B cell (primary cell): Measurements from ENCODE around the gene MICAL3. TPM values are rescaled to one million over a fixed set of nuclear protein-coding genes. Genes with fewer than 3 reads are reported as not detected.
"Not testable (repeated sequence)": the region's sequence is repeated elsewhere in the genome, so short reads cannot be mapped to it uniquely, and the experiment has no call there.

Experiments
- ATAC-seq: fragments of 200-7000 bp; cut with Tn5 transposase; one replicate; pipeline ENCODE4 v1.10.0; 2021; ENCODE audit warnings: low read depth, mild to moderate bottlenecking, moderate number of reproducible peaks, moderate library complexity
- CTCF ChIA-PET: fragments of 350-600 bp; sonication (Branson Sonifier 250); formaldehyde crosslinking; loops from one replicate; lab custom pipeline; 2021; ENCODE audit warnings: antibody characterized with exemption, inconsistent platforms; lab: Charles Lee
- POLR2A ChIA-PET: fragments of 350-600 bp; sonication (Branson Sonifier 250); formaldehyde crosslinking; loops from one replicate; lab custom pipeline; 2021; ENCODE audit warnings: antibody characterized with exemption; lab: Charles Lee
- DNase-seq: peaks from one replicate; pipeline ENCODE4 v3.0.0; 2013
- H2AFZ ChIP-seq: 2 replicates; pipeline ENCODE4 v1.6.1; 2012; ENCODE audit warnings: mild to moderate bottlenecking, low read depth, low read length; ENCODE audit not compliant: insufficient read depth, poor library complexity, severe bottlenecking
- H3K27ac ChIP-seq, 2 donors: 1 replicate in 1 of 2; 2 replicates in 1 of 2; pipeline ENCODE4 v1.5.1; 2012 to 2013; ENCODE audit warnings: low read length in 2 of 2, mild to moderate bottlenecking in 2 of 2, moderate library complexity in 1 of 2
- H3K27me3 ChIP-seq, 4 experiments: fragments of 200-600 bp in 1 of 4; sonication (generic) in 1 of 4; replicated peaks in 1 of 4; 1 replicate in 2 of 4; 2 replicates in 2 of 4; pipeline versions ENCODE4 v1.6.1 to v1.7.0; 2013 to 2016; ENCODE audit warnings: low read length in 3 of 4, mild to moderate bottlenecking in 2 of 4, mixed read lengths in 1 of 4, moderate library complexity in 1 of 4; ENCODE audit not compliant: insufficient read depth in 4 of 4, control insufficient read depth in 3 of 4; ENCODE audit errors: control extremely low read depth in 1 of 4
- H3K36me3 ChIP-seq, 2 experiments: replicated peaks in 1 of 2; 1 replicate in 1 of 2; 2 replicates in 1 of 2; pipeline versions ENCODE4 v1.6.1 to v1.7.1; 2013; ENCODE audit warnings: low read length in 1 of 2; ENCODE audit not compliant: insufficient read depth in 2 of 2, control insufficient read depth in 1 of 2; ENCODE audit errors: control extremely low read depth in 1 of 2, extremely low read depth in 1 of 2
- H3K4me1 ChIP-seq, 2 donors: fragments of 200-600 bp in 1 of 2; sonication (generic) in 1 of 2; 1 replicate in 1 of 2; 2 replicates in 1 of 2; pipeline versions ENCODE4 v1.5.1 to v1.6.1; 2013 to 2017; ENCODE audit warnings: low read length in 2 of 2; ENCODE audit not compliant: control insufficient read depth in 2 of 2, insufficient read depth in 2 of 2
- H3K4me2 ChIP-seq: replicated peaks from 2 replicates; pipeline ENCODE3; 2012; ENCODE audit warnings: mild to moderate bottlenecking, low read depth, low read length; ENCODE audit not compliant: poor library complexity, severe bottlenecking
- H3K4me3 ChIP-seq, 5 experiments: fragments of 200-600 bp in 1 of 5; sonication (generic) in 1 of 5; 1 replicate in 3 of 5; 2 replicates in 2 of 5; pipeline versions ENCODE4 v1.5.1 to v1.7.0; 2011 to 2016; ENCODE audit warnings: low read length in 4 of 5, mild to moderate bottlenecking in 4 of 5, low read depth in 2 of 5, control low read depth in 1 of 5, moderate library complexity in 1 of 5; ENCODE audit not compliant: insufficient read depth in 1 of 5; ENCODE audit errors: control extremely low read depth in 1 of 5, extremely low read depth in 1 of 5
- H3K79me2 ChIP-seq: fragments of 200-600 bp; sonication (generic); one replicate; pipeline ENCODE4 v1.6.0; 2016; ENCODE audit warnings: low read length; ENCODE audit not compliant: control insufficient read depth, insufficient read depth
- H3K9ac ChIP-seq: fragments of 200-600 bp; sonication (generic); 2 replicates; pipeline ENCODE4 v1.6.1; 2017; ENCODE audit warnings: mild to moderate bottlenecking, low read length, moderate library complexity
- H3K9me3 ChIP-seq, 3 donors: one replicate each; pipeline versions ENCODE4 v1.6.1 to v1.7.1; 2013; ENCODE audit warnings: low read length in 2 of 3; ENCODE audit not compliant: control insufficient read depth in 2 of 3, insufficient read depth in 1 of 3; ENCODE audit errors: control extremely low read depth in 1 of 3
- H4K20me1 ChIP-seq: 2 replicates; pipeline ENCODE4 v1.6.0; 2012; ENCODE audit warnings: mild to moderate bottlenecking, low read length; ENCODE audit not compliant: insufficient read depth, control insufficient read depth, poor library complexity, severe bottlenecking
- H3K27ac Mint-ChIP-seq: one replicate; pipeline ENCODE4 v1.8.0; 2021; ENCODE audit warnings: mixed read lengths
- H3K27me3 Mint-ChIP-seq: one replicate; pipeline ENCODE4 v1.8.0; 2021; ENCODE audit warnings: mixed read lengths
- H3K4me1 Mint-ChIP-seq: one replicate; pipeline ENCODE4 v1.8.0; 2021; ENCODE audit warnings: mixed read lengths
- H3K4me3 Mint-ChIP-seq: one replicate; pipeline ENCODE4 v1.8.0; 2021; ENCODE audit warnings: mixed read lengths
- H3K9me3 Mint-ChIP-seq: one replicate; pipeline ENCODE4 v1.8.0; 2022; ENCODE audit warnings: mixed read lengths; ENCODE audit not compliant: insufficient read depth
- CTCF ChIP-seq: fragments of 200-600 bp; IDR thresholded peaks from one replicate; pipeline ENCODE4 v1.8.0; 2022; ENCODE audit warnings: antibody characterized with exemption, mild to moderate bottlenecking
- EZH2 ChIP-seq: IDR thresholded peaks from 2 replicates; pipeline ENCODE4 v1.6.1; 2012; ENCODE audit warnings: borderline replicate concordance, low read depth, mild to moderate bottlenecking, moderate library complexity, low read length; ENCODE audit not compliant: insufficient read depth, poor library complexity, severe bottlenecking
- WGBS: methylation state at CpG from one replicate; pipeline ENCODE4 v1.1.5; 2013; ENCODE audit warnings: missing lambda C conversion rate; ENCODE audit not compliant: insufficient coverage; 5-methylcytosine and 5-hydroxymethylcytosine counted together
- intact Hi-C: fragments of 100-400 bp; cut with micrococcal nuclease; formaldehyde crosslinking; loops from one replicate; pipeline ENCODE4 v1.10.0; 2022
- polyA plus RNA-seq: library from polyadenylated mRNA; depleted of rRNA; stranded (reverse); fragments of >200 nt; gene quantifications from 2 replicates; pipeline ENCODE4 v1.2.3, GENCODE V29; 2012
- total RNA-seq, 2 donors: library from RNA; stranded (reverse); fragments of 120-200 nt in 1 of 2; gene quantifications; 1 replicate in 1 of 2; 2 replicates in 1 of 2; pipeline versions ENCODE4 v1.2.3 to v1.2.4, GENCODE V29; 2013 to 2022

The MICAL3 gene
- total and polyA plus RNA-seq, 2 donors (not counting 1 experiment from before 2014, with no cell fraction given): 50.5 to 253 TPM

GRCh38 chr22:17939011-17939410 lies 85.3 kb downstream of the MICAL3 start:
- Histone ChIP-seq H3K4me1 (peaks cover 51 to 55% of the 10 kb centered on the region in 2 donors), H3K36me3 (peaks cover 1 to 10% of the 10 kb centered on the region in 2 experiments), H3K27ac (peak overlapping the region in 1 of 2 donors; percentile 16), H3K9me3 (no peaks in the 10 kb centered on the region), H3K4me3 (no peak overlapping the region), H3K27me3 (no peaks in the 10 kb centered on the region), H4K20me1 (peaks cover 79% of the 10 kb centered on the region), H3K79me2 (peaks cover 88% of the 10 kb centered on the region), H3K9ac (no peak overlapping the region), H2AFZ (no peak overlapping the region), H3K4me2 (peak overlapping the region; percentile 41)
- Mint-ChIP-seq H3K4me1 (peaks cover 87% of the 10 kb centered on the region), H3K27me3 (no peaks in the 10 kb centered on the region), H3K4me3 (no peak overlapping the region), H3K27ac (peak overlapping the region; percentile 57), H3K9me3 (no peaks in the 10 kb centered on the region)
- intact Hi-C loops: loop anchor here (5.0 kb wide), 1 partner anchor 33 kb away; no protein-coding TSS in a partner anchor
- ATAC-seq (no peak), DNase-seq (no peak)
- CTCF ChIA-PET: interaction anchor here (1.1 kb wide), 1 partner anchor 22 kb away, joined by 3 read pairs; no protein-coding TSS in a partner anchor
- no peak for TF ChIP-seq EZH2
- TF ChIP-seq CTCF: no peak
- POLR2A ChIA-PET: no interaction called here
- WGBS: 81% methylated on average over 3 of the region's 3 CpGs

- Mint-ChIP-seq H3K4me3 (no peak overlapping the region), H3K27me3 (no peaks in the 10 kb centered on the region), H3K27ac (peak overlapping the region; percentile 57), H3K9me3 (no peaks in the 10 kb centered on the region), H3K4me1 (peaks cover 87% of the 10 kb centered on the region)
- TF ChIP-seq CTCF: no peak
- TF ChIP-seq EZH2: no peak
- H3K27me3 ChIP-seq: no peaks in the 10 kb centered on the region
- ATAC-seq (no peak), DNase-seq (no peak)
- H3K36me3 ChIP-seq: peaks cover 1 to 10% of the 10 kb centered on the region in 2 experiments
- H3K4me2 ChIP-seq: no peak overlapping the region
- H3K9ac ChIP-seq: no peak overlapping the region
- intact Hi-C loops: loop anchor here (5.0 kb wide), 1 partner anchor 34 kb away; no protein-coding TSS in a partner anchor
- H3K4me3 ChIP-seq: no peak overlapping the region
- H3K4me1 ChIP-seq: peaks cover 50 to 54% of the 10 kb centered on the region in 2 donors
- peaks cover 74% of the 10 kb centered on the region for H4K20me1 ChIP-seq
- no peaks in the 10 kb centered on the region for H3K9me3 ChIP-seq
- peak overlapping the region in 1 of 2 donors; percentile 16 for H3K27ac ChIP-seq
- peaks cover 88% of the 10 kb centered on the region for H3K79me2 ChIP-seq
- POLR2A ChIA-PET: no interaction called here
- no peak overlapping the region for H2AFZ ChIP-seq
- CTCF ChIA-PET: interaction anchor here (1.1 kb wide), 1 partner anchor 22 kb away, joined by 3 read pairs; no protein-coding TSS in a partner anchor
- WGBS: 88% methylated on average over 6 of the region's 8 CpGs
Observed at GRCh38 chr22:17938484-17938924, 85.9 kb downstream of the MICAL3 start.

- H2AFZ ChIP-seq, H3K27ac Mint-ChIP-seq, DNase-seq, H3K27ac ChIP-seq, H3K4me2 ChIP-seq, H3K9me3 ChIP-seq, H3K9me3 Mint-ChIP-seq, ATAC-seq, H3K27me3 Mint-ChIP-seq, H3K4me3 ChIP-seq, H3K9ac ChIP-seq, POLR2A ChIA-PET, H3K27me3 ChIP-seq, intact Hi-C loops, H3K36me3 ChIP-seq: not testable (repeated sequence)
- Histone ChIP-seq H3K79me2 (peaks cover 82% of the 10 kb centered on the region), H4K20me1 (peaks cover 63% of the 10 kb centered on the region), H3K4me1 (peaks cover 17 to 22% of the 10 kb centered on the region in 2 donors)
- H3K4me3 Mint-ChIP-seq: peak overlapping the region; percentile 12
- WGBS: no CpG with 5 or more reads among the region's 2 CpGs
- H3K4me1 Mint-ChIP-seq: peaks cover 79% of the 10 kb centered on the region
- CTCF ChIA-PET: interaction anchor here (1.3 to 2.1 kb wide), 2 partner anchors 12 to 15 kb away, joined by 4 to 7 read pairs; no protein-coding TSS in a partner anchor
Observed at GRCh38 chr22:17932457-17932856, 91.9 kb downstream of the MICAL3 start.
